Skeletal muscle cell (primary cell): Measurements from ENCODE around the gene TSPAN18.

Experiments used
- DNase-seq: peaks from one replicate; pipeline ENCODE4 v3.0.0-alpha.2; 2010; ENCODE audit warnings: low read depth
- H3K4me3 ChIP-seq: 2 replicates; pipeline ENCODE4 v1.5.1; 2011; ENCODE audit warnings: low read depth, mild to moderate bottlenecking, control low read depth, low read length, moderate library complexity

The TSPAN18 gene

GRCh38 chr11:44788536-44789261 lies 61.9 kb downstream of the TSPAN18 start:
- no peak overlapping the region for H3K4me3 ChIP-seq
- DNase-seq = no peak

GRCh38 chr11:44789496-44789895 lies 62.7 kb downstream of the TSPAN18 start:
- no peak for DNase-seq
- no peak overlapping the region for H3K4me3 ChIP-seq

- no peak overlapping the region for H3K4me3 ChIP-seq
- DNase-seq = no peak
Observed at GRCh38 chr11:44790211-44790610, 63.4 kb downstream of the TSPAN18 start.

DNA sequence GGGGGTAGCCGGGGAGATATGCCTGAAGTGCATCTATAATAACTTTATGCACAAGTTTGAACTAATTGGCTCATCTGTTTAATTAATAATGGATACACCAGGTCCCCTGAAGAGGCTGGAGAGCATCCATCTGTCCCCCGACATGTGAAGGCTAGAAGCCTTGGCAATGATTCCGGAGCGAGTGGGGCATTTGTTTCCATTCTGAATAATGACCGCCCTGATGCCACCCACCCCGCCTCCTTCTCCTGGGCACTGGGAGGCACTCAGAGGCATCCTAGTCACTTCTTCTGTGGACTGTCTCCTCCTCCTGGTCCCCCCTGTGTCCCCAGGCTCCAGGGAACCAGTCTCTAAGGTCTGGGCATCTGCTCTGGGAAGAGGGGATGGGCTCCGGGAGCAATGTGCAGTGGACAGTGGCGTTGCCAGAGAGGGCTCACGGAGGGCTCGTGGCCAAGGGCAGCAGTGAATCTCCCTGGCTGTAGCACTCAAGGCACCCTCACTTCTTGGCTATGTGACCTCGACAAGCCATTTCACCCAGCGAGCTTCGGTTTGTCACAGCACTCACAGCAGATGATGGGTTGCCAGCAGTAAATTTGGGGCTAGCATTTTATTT lies 64.7 kb downstream of the TSPAN18 start:
- no peak overlapping the region for H3K4me3 ChIP-seq
- no peak for DNase-seq

DNA sequence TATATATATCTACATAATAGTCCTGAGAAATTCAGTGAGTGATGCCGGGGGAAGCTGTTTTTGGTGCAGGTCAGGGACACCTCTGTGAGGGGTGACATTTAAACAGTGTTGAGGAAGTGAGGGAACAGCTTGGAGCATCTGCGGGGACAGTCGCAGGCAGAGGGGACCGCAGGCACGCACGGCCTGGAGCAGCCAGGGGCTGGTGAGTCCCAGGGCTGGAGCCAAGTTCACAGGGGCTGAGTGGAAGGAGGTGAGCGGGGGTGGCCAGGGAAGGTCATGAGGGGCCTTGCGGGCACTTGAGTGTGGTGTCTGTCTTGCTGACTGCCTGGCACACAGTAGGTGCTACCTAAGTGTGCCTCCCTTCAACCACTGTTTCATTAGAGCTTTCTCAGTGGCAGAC lies 65.4 kb downstream of the TSPAN18 start:
- no peak for DNase-seq
- H3K4me3 ChIP-seq = no peak overlapping the region

GRCh38 chr11:44793350-44794090 lies 66.8 kb downstream of the TSPAN18 start:
- H3K4me3 ChIP-seq = no peak overlapping the region
- no peak for DNase-seq

DNA sequence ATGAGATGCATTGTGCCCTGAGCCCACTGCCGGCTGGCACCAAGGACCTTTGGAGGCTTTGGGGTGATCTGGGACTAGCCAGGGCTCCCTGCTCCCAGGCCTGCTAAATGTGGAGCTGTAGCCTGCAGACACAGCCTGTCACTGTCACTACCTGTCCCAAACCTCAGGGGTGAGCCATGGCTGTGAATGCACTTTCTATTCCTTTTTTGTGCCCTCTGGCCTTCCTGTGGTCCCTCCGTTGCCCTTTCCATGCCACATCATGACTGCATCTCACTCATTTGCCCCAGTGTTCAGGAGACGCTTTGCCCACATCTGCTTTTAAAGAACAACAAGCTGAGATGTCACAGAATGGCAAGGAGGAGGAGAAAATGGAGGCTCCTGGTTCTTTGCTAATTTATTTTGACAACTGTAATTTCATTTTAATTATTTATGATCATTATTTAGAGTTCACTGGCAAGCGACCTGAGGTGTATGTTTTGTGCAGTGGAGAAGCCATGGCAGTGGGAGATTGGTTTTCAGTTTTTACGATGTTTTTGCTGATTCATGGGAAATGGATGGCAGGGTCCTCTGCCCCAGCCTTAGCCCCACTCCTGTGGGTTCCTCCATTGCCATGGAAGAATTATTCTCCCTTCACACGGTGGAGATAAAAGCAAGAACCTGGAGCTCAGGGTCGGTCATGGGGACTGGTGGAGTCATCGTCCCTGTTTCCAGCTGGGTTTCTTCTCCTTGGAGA lies 69.2 kb downstream of the TSPAN18 start:
- no peak for DNase-seq
- H3K4me3 ChIP-seq = no peak overlapping the region

- no peak for DNase-seq
- H3K4me3 ChIP-seq = no peak overlapping the region
Observed at GRCh38 chr11:44797051-44797450, 70.3 kb downstream of the TSPAN18 start.

DNA sequence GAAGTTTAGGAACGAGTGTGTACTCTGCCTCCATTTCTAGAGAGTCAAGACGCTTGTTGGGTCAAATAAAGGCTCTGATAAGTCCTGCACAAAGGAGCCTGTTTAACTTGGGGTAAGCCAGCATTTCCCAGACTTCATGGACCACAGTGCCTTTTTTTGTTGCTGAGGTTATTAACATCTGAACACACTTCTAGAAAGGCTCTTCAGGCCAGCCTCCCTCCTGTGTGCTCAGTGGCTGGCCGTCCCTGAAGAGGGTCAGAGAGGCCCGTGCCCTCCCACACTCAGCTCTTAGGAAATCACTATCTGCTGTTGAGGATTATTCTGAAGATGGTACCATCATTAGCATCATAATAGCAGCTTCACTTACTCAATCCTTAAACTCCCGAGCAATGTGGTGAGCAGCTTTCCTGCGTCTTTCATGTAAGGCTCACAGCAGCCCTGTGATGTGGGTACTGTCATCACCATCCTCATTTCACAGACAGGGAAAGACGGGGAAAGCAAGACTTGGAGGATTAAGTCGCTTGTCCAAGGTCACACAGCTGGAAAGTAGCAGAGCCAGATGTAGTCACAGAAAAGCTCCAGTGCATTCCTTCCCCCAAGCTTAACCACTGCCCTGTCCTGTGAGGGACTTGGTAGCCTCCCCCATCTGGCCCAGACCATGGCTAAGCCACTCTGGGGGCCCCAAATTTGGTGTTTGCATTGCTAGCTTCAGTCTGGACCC lies 71.3 kb downstream of the TSPAN18 start:
- DNase-seq = no peak
- no peak overlapping the region for H3K4me3 ChIP-seq

DNA sequence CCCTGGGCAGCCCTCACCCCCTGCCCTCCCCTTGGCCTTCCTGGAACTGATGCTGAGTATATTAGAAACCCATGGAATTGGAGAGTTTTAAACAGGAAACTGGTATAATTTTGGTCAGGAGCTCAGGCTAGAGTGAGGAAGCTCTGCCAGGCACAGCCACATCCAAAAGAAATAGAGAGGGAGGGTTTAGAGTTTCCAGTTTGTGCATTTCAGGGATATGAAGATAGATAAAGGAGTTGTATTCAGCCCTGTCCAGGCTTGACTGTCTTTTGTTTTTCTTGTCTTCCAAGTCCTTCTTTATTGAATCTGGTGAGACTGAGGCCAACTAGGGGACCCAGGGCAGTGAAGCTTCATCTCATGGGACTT lies 71.8 kb downstream of the TSPAN18 start:
- DNase-seq = no peak
- H3K4me3 ChIP-seq = no peak overlapping the region

DNA sequence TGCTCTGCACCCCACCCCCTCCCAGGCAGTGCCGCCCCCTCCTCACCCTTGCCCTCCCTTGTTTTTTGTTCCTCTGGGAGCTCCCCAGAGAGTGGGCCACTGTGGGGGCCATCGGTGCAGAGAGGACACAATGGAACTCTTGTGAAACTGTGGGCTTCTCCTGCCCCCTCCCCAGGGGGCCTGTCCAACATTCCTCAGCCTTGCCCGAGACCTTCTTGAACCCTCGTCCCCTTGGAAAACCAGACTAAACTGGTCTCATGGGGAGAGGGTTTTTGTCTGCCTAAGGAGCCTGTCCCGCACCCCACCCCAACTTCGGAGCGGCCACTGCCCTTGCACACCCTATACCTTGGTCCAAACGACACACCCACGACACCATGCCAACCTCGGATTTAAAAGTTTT lies 72.2 kb downstream of the TSPAN18 start:
- DNase-seq = no peak
- H3K4me3 ChIP-seq = no peak overlapping the region

DNA sequence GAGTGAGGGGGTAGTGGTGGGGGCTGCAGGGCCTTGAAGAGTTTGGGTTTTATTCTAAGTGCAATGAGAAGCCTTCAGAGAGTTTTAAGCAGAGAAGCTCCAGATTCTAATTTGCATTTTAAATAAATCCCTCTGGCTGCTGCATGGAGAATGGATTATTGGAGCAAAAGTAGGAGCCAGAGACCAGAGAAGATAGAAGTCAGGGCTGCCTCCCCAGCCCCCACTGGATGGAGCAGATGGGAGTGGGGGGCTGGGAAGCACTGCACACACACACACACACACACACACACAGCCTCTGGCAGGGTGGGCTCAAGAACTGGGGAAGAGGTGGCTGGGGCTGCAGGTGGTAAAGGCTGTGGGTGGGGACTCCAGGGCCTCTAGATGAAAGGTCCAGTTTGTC lies 75.6 kb downstream of the TSPAN18 start:
- no peak overlapping the region for H3K4me3 ChIP-seq
- no peak for DNase-seq

DNA sequence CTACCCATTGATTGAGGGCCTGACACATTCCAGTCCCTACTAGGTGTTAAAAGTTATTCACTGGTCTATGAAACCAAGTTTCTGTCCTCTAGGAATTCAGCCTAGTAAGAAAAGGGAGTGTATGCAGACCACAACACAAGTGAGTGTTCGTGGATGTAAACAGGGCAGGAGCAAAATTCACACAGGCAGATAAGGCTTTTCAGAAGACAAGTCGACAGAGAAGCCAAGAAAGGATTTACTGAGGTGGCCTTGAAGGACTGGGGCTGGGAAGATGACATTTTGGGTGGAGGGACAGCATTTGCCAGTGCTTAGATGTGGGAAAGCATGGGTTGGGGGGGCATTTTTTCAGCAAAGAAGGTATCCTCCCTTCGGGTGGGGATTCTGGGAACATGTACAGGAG lies 76.2 kb downstream of the TSPAN18 start:
- no peak for DNase-seq
- H3K4me3 ChIP-seq = no peak overlapping the region

DNA sequence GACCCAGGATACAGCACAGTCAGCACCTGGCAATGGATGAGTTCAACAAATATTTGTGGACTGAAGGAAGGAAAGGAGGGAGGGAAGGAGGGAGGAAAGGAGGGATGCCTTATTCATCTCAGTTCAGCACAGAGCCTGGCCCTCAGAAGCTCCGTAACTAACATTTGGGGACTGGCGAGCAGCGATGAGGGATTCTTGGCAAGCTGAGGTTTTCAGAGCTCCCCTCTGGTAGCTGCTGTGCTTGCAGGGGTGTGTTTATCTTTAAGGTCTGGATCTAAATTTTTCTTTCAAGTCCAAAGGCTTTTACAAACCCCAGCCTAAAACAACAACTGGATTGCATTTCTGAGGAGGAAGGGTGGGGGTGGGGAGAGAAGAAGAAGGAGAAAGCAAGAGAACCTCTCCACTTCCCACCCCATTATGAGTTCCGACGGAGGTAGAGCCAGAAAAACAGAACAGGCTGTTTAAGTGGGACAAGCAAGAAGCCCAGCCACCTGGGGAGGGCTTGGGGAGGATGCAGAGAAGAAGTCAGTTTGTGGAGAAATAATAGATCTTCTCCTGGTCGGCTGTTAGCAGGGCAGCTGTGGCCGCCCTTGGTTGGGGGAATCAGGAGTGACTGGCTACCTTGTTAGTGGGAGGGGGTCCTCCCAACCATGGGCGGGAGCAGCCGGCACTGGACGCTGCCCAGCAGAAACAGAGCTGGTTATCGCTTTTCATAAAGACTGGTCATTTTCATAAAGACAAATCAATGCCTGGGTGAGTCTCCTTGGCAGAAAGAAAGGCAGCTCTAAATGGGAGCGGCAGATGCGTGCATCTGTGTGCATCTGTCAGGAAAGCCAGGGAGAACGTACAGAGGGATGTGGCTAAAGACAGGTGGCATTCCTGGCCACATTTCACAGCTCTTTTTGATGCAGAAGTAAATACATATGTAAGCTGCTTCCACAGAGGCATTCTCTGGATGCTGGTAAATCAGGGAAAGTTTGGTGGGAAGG lies 78.0 kb downstream of the TSPAN18 start:
- DNase-seq = no peak

GRCh38 chr11:44805596-44805995 lies 78.8 kb downstream of the TSPAN18 start:
- H3K4me3 ChIP-seq = no peak overlapping the region
- no peak for DNase-seq

More for the DNA sequence above, 78.0 kb downstream of the TSPAN18 start:
- H3K4me3 ChIP-seq = no peak overlapping the region

- no peak overlapping the region for H3K4me3 ChIP-seq
- no peak for DNase-seq
Observed at GRCh38 chr11:44808053-44808753, 81.4 kb downstream of the TSPAN18 start.

DNA sequence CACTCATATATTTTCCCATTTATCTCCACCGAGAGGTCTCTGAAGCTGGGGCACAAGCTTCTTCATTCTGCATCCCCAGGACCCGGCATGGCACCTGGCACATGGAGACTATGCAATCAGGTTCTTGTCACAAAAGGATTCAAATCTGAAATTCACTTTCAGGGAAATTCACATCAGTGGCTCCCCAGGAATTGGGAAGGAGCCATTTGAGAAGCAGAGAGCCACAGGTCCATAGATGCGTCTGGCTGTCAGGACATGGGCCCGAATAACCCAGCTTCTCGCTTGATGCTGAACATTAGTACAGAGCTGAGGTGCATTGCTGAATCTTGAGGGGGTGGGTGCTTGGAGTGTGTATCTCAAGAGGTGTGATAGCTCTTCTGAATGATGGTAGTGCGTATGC lies 82.5 kb downstream of the TSPAN18 start:
- DNase-seq = no peak
- H3K4me3 ChIP-seq = no peak overlapping the region
